ENCODE data around the gene CERS3. TPM values are rescaled to one million over a fixed set of nuclear protein-coding genes. Genes with fewer than 3 reads are reported as not detected.

CERS3 gene
- polyA plus RNA-seq, 1 of the 3 experiments (the other 2 are of a cell fraction), result not detected

DNA sequence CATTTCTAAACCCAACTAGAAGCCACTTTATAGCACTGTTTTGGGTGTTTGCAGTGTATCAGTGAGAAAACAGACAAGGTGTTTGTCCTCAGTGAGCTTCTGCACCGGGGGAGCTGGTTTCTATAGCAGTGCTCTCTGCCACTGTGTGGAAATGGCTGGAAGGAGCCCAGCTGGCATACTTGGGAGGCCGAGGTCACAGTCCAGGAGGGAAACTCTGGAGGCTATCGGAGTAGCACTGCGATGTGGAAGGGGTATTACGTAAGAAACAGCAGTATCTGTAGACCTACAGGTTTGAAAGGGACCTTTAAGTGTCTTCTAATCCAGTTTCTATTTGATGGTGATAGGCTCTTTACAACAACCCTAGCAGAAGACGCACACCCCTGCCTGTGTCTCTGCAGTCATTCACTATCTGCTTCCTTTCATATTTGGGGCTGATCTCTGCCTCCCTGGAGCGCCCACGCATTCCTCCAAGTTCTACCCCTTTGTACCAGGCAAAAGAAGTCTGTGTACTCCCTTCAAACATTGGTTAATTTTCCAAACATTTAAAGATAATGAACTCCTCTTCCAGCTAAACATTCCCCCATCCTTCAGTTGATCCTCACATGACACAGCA lies 99.5 kb downstream of the CERS3 start (continued):
- TF ChIP-seq, protein P1, sequence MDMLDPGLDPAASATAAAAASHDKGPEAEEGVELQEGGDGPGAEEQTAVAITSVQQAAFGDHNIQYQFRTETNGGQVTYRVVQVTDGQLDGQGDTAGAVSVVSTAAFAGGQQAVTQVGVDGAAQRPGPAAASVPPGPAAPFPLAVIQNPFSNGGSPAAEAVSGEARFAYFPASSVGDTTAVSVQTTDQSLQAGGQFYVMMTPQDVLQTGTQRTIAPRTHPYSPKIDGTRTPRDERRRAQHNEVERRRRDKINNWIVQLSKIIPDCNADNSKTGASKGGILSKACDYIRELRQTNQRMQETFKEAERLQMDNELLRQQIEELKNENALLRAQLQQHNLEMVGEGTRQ (IDR thresholded peaks at IDR 0.05; ENCODE audit: borderline replicate concordance, low read depth, low read length), result no peak
- TF ChIP-seq FOXM1 (IDR thresholded peaks at IDR 0.05; ENCODE audit: low read depth), result no peak
- TF ChIP-seq, protein P2, sequence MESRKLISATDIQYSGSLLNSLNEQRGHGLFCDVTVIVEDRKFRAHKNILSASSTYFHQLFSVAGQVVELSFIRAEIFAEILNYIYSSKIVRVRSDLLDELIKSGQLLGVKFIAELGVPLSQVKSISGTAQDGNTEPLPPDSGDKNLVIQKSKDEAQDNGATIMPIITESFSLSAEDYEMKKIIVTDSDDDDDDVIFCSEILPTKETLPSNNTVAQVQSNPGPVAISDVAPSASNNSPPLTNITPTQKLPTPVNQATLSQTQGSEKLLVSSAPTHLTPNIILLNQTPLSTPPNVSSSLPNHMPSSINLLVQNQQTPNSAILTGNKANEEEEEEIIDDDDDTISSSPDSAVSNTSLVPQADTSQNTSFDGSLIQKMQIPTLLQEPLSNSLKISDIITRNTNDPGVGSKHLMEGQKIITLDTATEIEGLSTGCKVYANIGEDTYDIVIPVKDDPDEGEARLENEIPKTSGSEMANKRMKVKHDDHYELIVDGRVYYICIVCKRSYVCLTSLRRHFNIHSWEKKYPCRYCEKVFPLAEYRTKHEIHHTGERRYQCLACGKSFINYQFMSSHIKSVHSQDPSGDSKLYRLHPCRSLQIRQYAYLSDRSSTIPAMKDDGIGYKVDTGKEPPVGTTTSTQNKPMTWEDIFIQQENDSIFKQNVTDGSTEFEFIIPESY (IDR thresholded peaks at IDR 0.05; ENCODE audit: borderline replicate concordance, low read depth), result no peak

DNA sequence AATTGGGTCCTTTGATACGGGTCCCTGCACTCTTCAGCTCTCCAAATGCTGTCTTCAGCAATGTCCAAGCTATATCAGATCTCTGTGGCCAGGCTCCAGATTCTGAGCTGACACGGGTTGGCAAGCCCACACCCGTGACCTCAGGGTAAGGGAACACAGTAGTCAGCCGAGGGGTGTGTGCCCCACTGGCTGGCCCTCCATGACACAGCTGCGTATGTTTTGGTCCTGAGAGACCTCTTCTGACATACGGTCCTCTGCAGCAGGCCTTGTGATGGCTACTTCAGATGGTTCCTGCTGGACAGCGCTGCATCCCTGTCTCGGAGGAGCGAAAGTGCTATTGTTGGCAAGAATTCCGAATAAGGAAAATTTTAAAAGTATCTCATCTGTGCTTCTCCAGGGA lies 101.8 kb downstream of the CERS3 start:
- no peak for DNase-seq
- no peaks in the 10 kb centered on the region for H3K79me2 ChIP-seq (ENCODE audit: insufficient read depth)
- H3K9ac ChIP-seq, result no peak overlapping the region
- ChIA-PET POLR2A (no interaction called here), CTCF (interaction anchor here (0.6 to 1.2 kb wide), 2 partner anchors 145 to 194 kb away, joined by 3 to 4 read pairs; no protein-coding TSS in a partner anchor)
- no peaks in the 10 kb centered on the region for H3K4me1 ChIP-seq (ENCODE audit: control insufficient read depth in 1 of 2, insufficient read depth in 2 of 2, low read depth in 1 of 2, low read length in 1 of 2)
- no peak overlapping the region for H3K4me3 ChIP-seq (ENCODE audit: low read depth in 2 of 2, low read length in 1 of 2)
- no peak overlapping the region for H2AFZ ChIP-seq (ENCODE audit: low read depth)
- WGBS (ENCODE audit: low lambda C conversion rate), result 48% methylated on average over 9 of the region's 10 CpGs
- no peak overlapping the region for H3K4me2 ChIP-seq
- no peaks in the 10 kb centered on the region for H3K27me3 ChIP-seq (ENCODE audit: insufficient read depth)
- no peaks in the 10 kb centered on the region for H3K9me3 ChIP-seq
- no peak overlapping the region for H3K27ac ChIP-seq (ENCODE audit: low read depth in 2 of 2, low read length in 1 of 2)
- H3K36me3 ChIP-seq (replicated peaks in 1 of 2; ENCODE audit: control insufficient read depth in 1 of 2, insufficient read depth in 2 of 2, low read length in 1 of 2), result no peaks in the 10 kb centered on the region
- no peaks in the 10 kb centered on the region for H3F3A ChIP-seq (replicated peaks; ENCODE audit: insufficient read depth)
- H3K9me2 ChIP-seq, result no peaks in the 10 kb centered on the region
- no peaks in the 10 kb centered on the region for H4K20me1 ChIP-seq (ENCODE audit: insufficient read depth)
- TF ChIP-seq EP300 (IDR thresholded peaks at IDR 0.05; ENCODE audit: borderline replicate concordance in 1 of 2, low read depth in 1 of 2, low read length in 1 of 2) (no peak), SMC3 (IDR thresholded peaks at IDR 0.05; ENCODE audit: low read depth, low read length) (no peak), CHD2 (IDR thresholded peaks at IDR 0.05; ENCODE audit: low read length, partially characterized antibody) (no peak), FOXJ3 (CRISPR knock-in tag; IDR thresholded peaks at IDR 0.05) (no peak), RAD21 (IDR thresholded peaks at IDR 0.05; ENCODE audit: low read length) (no peak), RXRA (IDR thresholded peaks at IDR 0.05; ENCODE audit: borderline replicate concordance, low read depth) (no peak), TEAD4 (IDR thresholded peaks at IDR 0.05; ENCODE audit: borderline replicate concordance, insufficient read depth) (no peak), FOXM1 (IDR thresholded peaks at IDR 0.05; ENCODE audit: low read depth) (no peak), RFX5 (IDR thresholded peaks at IDR 0.05; ENCODE audit: low read length) (no peak), EZH2phosphoT487 (IDR thresholded peaks at IDR 0.05; ENCODE audit: borderline replicate concordance, low read depth) (no peak), TCF12 (IDR thresholded peaks at IDR 0.05) (no peak), ELF1 (IDR thresholded peaks at IDR 0.05) (no peak)
- TF ChIP-seq, protein P3, sequence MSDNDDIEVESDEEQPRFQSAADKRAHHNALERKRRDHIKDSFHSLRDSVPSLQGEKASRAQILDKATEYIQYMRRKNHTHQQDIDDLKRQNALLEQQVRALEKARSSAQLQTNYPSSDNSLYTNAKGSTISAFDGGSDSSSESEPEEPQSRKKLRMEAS (IDR thresholded peaks at IDR 0.05; ENCODE audit: low read depth), result no peak
- TF ChIP-seq, protein P4, sequence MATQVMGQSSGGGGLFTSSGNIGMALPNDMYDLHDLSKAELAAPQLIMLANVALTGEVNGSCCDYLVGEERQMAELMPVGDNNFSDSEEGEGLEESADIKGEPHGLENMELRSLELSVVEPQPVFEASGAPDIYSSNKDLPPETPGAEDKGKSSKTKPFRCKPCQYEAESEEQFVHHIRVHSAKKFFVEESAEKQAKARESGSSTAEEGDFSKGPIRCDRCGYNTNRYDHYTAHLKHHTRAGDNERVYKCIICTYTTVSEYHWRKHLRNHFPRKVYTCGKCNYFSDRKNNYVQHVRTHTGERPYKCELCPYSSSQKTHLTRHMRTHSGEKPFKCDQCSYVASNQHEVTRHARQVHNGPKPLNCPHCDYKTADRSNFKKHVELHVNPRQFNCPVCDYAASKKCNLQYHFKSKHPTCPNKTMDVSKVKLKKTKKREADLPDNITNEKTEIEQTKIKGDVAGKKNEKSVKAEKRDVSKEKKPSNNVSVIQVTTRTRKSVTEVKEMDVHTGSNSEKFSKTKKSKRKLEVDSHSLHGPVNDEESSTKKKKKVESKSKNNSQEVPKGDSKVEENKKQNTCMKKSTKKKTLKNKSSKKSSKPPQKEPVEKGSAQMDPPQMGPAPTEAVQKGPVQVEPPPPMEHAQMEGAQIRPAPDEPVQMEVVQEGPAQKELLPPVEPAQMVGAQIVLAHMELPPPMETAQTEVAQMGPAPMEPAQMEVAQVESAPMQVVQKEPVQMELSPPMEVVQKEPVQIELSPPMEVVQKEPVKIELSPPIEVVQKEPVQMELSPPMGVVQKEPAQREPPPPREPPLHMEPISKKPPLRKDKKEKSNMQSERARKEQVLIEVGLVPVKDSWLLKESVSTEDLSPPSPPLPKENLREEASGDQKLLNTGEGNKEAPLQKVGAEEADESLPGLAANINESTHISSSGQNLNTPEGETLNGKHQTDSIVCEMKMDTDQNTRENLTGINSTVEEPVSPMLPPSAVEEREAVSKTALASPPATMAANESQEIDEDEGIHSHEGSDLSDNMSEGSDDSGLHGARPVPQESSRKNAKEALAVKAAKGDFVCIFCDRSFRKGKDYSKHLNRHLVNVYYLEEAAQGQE (IDR thresholded peaks at IDR 0.05; ENCODE audit: low read depth, low read length), result no peak
- TF ChIP-seq, protein P5, sequence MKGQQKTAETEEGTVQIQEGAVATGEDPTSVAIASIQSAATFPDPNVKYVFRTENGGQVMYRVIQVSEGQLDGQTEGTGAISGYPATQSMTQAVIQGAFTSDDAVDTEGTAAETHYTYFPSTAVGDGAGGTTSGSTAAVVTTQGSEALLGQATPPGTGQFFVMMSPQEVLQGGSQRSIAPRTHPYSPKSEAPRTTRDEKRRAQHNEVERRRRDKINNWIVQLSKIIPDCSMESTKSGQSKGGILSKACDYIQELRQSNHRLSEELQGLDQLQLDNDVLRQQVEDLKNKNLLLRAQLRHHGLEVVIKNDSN (IDR thresholded peaks at IDR 0.05; ENCODE audit: borderline replicate concordance, low read depth), result no peak
- TF ChIP-seq, protein P2 (IDR thresholded peaks at IDR 0.05; ENCODE audit: borderline replicate concordance, low read depth), result no peak
- TF ChIP-seq, protein P6, sequence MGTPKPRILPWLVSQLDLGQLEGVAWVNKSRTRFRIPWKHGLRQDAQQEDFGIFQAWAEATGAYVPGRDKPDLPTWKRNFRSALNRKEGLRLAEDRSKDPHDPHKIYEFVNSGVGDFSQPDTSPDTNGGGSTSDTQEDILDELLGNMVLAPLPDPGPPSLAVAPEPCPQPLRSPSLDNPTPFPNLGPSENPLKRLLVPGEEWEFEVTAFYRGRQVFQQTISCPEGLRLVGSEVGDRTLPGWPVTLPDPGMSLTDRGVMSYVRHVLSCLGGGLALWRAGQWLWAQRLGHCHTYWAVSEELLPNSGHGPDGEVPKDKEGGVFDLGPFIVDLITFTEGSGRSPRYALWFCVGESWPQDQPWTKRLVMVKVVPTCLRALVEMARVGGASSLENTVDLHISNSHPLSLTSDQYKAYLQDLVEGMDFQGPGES (IDR thresholded peaks at IDR 0.05; ENCODE audit: low read depth, low read length), result no peak
